Neural crest cell (in vitro differentiated cells): Measurements from ENCODE around the gene MIGA1. TPM values are rescaled to one million over a fixed set of nuclear protein-coding genes. Genes with fewer than 3 reads are reported as not detected.

ENCODE experiments used
- DNase-seq: peaks from one replicate; pipeline ENCODE4 v3.0.0; 2021; ENCODE audit warnings: low read depth, mixed read lengths, low spot score
- H3K27ac Mint-ChIP-seq: one replicate; pipeline ENCODE4 v1.8.0; 2021; ENCODE audit warnings: mild to moderate bottlenecking, mixed read lengths; ENCODE audit not compliant: unreplicated experiment
- H3K27me3 Mint-ChIP-seq: 2 replicates; pipeline ENCODE4 v1.8.0; 2021; ENCODE audit warnings: low read depth, mild to moderate bottlenecking, mixed read lengths
- H3K36me3 Mint-ChIP-seq: 2 replicates; pipeline ENCODE4 v1.8.0; 2021; ENCODE audit warnings: low read depth, mild to moderate bottlenecking, mixed read lengths
- H3K4me1 Mint-ChIP-seq: 2 replicates; pipeline ENCODE4 v1.8.0; 2021; ENCODE audit warnings: mixed read lengths
- H3K4me3 Mint-ChIP-seq: one replicate; pipeline ENCODE4 v1.8.0; 2021; ENCODE audit warnings: mild to moderate bottlenecking, mixed read lengths
- H3K9me3 Mint-ChIP-seq: 2 replicates; pipeline ENCODE4 v1.8.0; 2021; ENCODE audit warnings: mixed read lengths
- total RNA-seq: library from RNA; stranded (reverse); gene quantifications from 2 replicates; pipeline ENCODE4 v1.2.1, GENCODE V29; 2021
- TF ChIP-seq, protein P1 (sequence below): fragments of 200-600 bp; sonication (generic); conservative IDR thresholded peaks from 2 replicates; pipeline ENCODE4 v1.5.0; 2021; ENCODE audit warnings: antibody characterized with exemption, mild to moderate bottlenecking

MIGA1 gene
- total RNA-seq, 1 donor from 2014 or later = 6.2 TPM

DNA sequence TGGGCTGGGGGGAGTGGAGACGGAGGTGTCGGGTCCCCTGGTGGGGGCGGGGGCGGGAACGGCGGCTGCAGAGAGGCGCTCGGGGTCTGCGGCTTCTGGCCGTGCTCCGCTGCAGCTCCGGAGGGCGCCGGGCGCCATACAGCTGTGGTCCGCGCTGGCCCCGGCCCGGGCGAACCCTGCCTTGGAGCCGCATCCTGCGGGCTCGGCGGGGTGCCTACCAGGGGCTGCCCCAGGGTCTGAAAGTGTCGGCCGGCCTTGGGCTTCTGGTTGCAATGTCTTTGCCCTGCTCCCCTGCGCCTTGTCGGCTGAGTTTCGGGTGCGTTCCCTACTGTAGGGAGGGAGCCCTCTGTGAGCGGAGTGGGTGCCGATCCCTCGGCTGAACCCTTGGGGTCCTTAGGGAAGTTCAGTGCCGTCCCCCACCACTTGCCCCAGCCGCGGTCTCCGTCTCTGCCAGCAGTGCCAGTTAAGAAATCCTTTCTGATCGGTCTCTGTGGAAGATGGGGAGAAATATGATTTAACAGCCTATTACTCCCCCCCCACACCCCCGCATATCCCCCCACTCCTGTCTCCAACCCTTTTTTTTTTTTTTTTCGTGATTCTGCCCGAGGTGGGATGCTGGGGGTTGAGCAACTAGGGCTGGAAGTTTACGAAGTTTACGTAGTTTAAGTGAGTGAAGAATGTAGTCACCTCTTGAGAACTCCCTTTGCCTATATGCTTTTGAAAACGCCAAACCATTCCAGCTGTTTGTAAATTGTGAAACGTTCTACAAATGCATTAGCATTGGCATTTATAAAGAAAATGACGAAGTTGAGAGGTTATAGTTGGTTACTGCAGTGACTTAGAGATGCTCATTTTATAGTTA lies 109.6 kb downstream of the MIGA1 start:
- TF ChIP-seq, protein P1, sequence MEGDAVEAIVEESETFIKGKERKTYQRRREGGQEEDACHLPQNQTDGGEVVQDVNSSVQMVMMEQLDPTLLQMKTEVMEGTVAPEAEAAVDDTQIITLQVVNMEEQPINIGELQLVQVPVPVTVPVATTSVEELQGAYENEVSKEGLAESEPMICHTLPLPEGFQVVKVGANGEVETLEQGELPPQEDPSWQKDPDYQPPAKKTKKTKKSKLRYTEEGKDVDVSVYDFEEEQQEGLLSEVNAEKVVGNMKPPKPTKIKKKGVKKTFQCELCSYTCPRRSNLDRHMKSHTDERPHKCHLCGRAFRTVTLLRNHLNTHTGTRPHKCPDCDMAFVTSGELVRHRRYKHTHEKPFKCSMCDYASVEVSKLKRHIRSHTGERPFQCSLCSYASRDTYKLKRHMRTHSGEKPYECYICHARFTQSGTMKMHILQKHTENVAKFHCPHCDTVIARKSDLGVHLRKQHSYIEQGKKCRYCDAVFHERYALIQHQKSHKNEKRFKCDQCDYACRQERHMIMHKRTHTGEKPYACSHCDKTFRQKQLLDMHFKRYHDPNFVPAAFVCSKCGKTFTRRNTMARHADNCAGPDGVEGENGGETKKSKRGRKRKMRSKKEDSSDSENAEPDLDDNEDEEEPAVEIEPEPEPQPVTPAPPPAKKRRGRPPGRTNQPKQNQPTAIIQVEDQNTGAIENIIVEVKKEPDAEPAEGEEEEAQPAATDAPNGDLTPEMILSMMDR = no peak
- DNase-seq = peak; percentile 48
- peak overlapping the region; percentile 93 for H3K27ac Mint-ChIP-seq
- H3K4me3 Mint-ChIP-seq = peak overlapping the region; percentile 93
- H3K27me3 Mint-ChIP-seq = no peaks in the 10 kb centered on the region
- H3K4me1 Mint-ChIP-seq = peaks cover 18% of the 10 kb centered on the region
- H3K9me3 Mint-ChIP-seq = no peaks in the 10 kb centered on the region
- no peaks in the 10 kb centered on the region for H3K36me3 Mint-ChIP-seq

DNA sequence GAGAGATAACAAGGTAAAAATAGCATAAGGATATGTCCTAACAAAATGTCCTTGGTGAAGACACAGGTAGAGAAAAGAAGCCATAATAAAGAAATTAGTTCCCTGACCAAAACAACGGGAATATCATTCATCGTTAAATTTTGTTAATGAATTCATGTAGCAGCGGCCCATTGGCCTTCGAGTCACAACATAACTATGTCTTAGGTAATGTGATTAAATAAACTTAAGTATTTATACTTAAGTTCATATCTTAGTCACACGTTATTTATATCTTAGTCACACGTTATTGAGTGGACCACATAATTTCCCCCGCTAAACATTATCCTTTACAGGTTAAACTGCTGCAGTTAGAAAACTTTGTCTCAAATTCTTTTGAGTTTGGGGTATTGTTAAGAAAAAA lies 110.2 kb downstream of the MIGA1 start:
- Mint-ChIP-seq H3K36me3 (no peaks in the 10 kb centered on the region), H3K9me3 (no peaks in the 10 kb centered on the region), H3K4me3 (peak overlapping the region; percentile 93), H3K27me3 (no peaks in the 10 kb centered on the region), H3K4me1 (peaks cover 18% of the 10 kb centered on the region), H3K27ac (no peak overlapping the region)
- TF ChIP-seq, protein P1 = no peak
- DNase-seq = no peak

DNA sequence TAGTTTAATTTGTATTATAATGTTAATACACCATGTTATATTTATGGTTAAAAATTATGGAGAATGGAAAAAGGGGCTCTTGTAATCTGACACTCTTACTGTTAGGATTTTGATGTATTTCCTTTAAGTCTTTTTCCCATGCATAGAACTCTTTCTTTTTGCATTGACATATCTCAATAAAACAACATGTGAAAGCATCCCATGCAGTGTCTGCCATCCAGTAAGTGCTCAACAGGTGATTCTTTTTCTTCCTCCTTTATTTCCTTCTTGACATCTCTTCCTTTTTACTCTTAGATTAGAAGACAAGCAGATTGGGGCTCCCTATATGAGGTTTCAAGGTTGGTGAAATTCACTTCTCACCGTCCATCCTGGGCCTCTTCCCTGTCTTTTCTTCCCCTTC lies 111.8 kb downstream of the MIGA1 start:
- H3K27ac Mint-ChIP-seq = no peak overlapping the region
- H3K36me3 Mint-ChIP-seq = no peaks in the 10 kb centered on the region

DNA sequence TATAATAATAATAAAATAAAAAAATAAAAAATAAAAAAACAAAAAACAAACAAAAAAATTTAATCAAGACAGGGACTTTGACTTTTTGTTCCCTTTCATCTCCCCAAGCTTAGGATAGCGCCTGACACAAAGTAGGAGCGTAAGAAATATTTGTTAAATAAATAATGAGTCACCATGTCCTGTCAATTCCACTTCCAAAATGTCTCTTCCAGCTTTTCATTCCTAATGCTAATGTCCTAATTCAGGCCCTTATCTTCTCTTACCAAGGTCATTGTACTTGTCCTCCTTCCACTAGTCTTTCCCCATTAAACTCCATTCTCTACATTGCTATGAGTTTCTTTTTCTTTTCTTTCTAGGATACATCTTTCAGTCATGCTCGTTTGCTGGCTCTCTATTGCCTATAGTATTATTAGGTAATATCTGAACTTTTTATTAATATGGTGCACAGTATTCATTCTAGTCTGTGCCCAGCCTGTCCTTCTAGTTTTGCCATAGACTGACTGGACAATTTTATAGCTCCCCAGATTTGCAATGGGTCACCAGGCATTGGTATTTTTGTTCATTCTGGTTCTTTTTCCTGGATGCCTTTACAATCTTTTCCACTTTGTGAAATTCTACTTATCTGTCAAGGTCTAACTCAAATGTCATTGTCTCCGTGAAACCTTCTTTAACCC lies 120.3 kb downstream of the MIGA1 start:
- DNase-seq = no peak
- Mint-ChIP-seq H3K27ac (no peak overlapping the region), H3K36me3 (peaks cover 3% of the 10 kb centered on the region), H3K9me3 (peaks cover 3% of the 10 kb centered on the region), H3K27me3 (no peaks in the 10 kb centered on the region), H3K4me1 (no peaks in the 10 kb centered on the region), H3K4me3 (no peak overlapping the region)
- TF ChIP-seq, protein P1 = no peak

More for the DNA sequence above, 111.8 kb downstream of the MIGA1 start:
- H3K4me3 Mint-ChIP-seq = no peak overlapping the region
- no peak for DNase-seq
- no peaks in the 10 kb centered on the region for H3K9me3 Mint-ChIP-seq
- no peaks in the 10 kb centered on the region for H3K27me3 Mint-ChIP-seq
- peaks cover 18% of the 10 kb centered on the region for H3K4me1 Mint-ChIP-seq
- TF ChIP-seq, protein P1 = no peak

DNA sequence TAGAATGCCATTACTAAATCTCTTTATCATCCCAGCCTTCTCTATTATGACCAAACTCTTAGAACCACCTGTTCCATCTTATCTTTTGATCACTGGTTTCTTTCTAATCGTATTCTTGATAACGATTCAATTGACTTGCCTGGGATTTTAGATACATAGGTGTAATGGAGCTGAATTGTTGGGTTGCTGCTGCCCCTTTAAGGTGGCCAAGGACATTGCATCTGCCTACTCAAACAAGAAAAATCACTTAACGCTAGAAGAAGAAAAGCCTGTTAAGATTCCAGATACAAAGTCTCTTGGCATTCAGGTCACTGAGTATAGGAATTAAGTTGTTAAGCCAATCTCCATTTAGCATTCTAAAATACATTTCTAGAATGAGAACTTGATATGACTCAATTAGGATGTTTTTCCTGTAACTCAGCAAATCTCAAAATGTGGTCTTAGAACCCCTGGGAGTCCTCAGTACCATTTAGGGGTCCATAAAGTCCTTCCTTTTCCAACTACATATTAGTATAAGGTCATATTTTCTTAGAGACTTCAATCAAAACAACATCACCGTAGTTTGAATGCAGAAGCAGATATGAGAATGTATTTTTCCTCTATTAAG lies 121.3 kb downstream of the MIGA1 start:
- Mint-ChIP-seq H3K27me3 (no peaks in the 10 kb centered on the region), H3K9me3 (peaks cover 3% of the 10 kb centered on the region), H3K27ac (no peak overlapping the region), H3K4me1 (no peaks in the 10 kb centered on the region), H3K4me3 (no peak overlapping the region), H3K36me3 (peaks cover 3% of the 10 kb centered on the region)
- no peak for DNase-seq
- TF ChIP-seq, protein P1 = peak; percentile 69
